A549 (cell line): Measurements from ENCODE around the gene STPG2. TPM values are rescaled to one million over a fixed set of nuclear protein-coding genes. Genes with fewer than 3 reads are reported as not detected.

Experiments used
- ATAC-seq, 2 experiments: fragments of 200-7000 bp in 1 of 2; fragments of >200 bp in 1 of 2; cut with Nextera tagmentation in 1 of 2; cut with Tn5 transposase in 1 of 2; 3 replicates each; pipeline versions ENCODE4 v1.8.0 to v1.9.1; 2018 to 2020; ENCODE audit warnings: mild to moderate bottlenecking in 1 of 2, moderate library complexity in 1 of 2
- CTCF ChIA-PET: fragments of 300-600 bp; sonication (Branson Sonifier 250); formaldehyde crosslinking; extraction: SDS; loops from one replicate; lab custom pipeline; 2021; ENCODE audit warnings: antibody characterized with exemption, inconsistent platforms; lab: Yijun Ruan, JAX
- POLR2A ChIA-PET: fragments of 350-600 bp; formaldehyde crosslinking; extraction: SDS; loops from one replicate; lab custom pipeline; 2021; ENCODE audit warnings: antibody characterized with exemption, inconsistent platforms; lab: Yijun Ruan, JAX
- DNase-seq, 2 experiments: peaks; one replicate each; pipeline versions ENCODE4 v3.0.0 to v3.0.0-alpha.2; 2011 to 2016; ENCODE audit warnings: low read depth in 1 of 2, low spot score in 1 of 2
- FAIRE-seq: peaks from 2 replicates; lab custom pipeline; 2011; peaks lifted over from hg19 to GRCh38; lab: Jason Lieb, UNC
- H3K27ac ChIP-seq, 2 experiments: fragments of >200 bp; sonication (Bioruptor Twin); formaldehyde crosslinking; 3 replicates each; pipeline ENCODE4 v1.5.1; 2016 to 2017
- H3K4me1 ChIP-seq: fragments of >200 bp; sonication (Bioruptor Twin); formaldehyde crosslinking; 3 replicates; pipeline ENCODE4 v1.6.1; 2016
- H3K4me2 ChIP-seq: fragments of >200 bp; sonication (Bioruptor Twin); formaldehyde crosslinking; 3 replicates; pipeline ENCODE4 v1.6.1; 2016
- H3K4me3 ChIP-seq: fragments of >200 bp; sonication (Bioruptor Twin); formaldehyde crosslinking; 3 replicates; pipeline ENCODE4 v1.5.1; 2016
- H3K9me3 ChIP-seq: fragments of >200 bp; sonication (Bioruptor Twin); formaldehyde crosslinking; 3 replicates; pipeline ENCODE4 v1.6.1; 2016
- BCL3 ChIP-seq: fragments of >200 bp; sonication (Bioruptor Twin); formaldehyde crosslinking; IDR thresholded peaks from 3 replicates; pipeline ENCODE4 v1.6.1; 2016
- CTCF ChIP-seq: fragments of >200 bp; sonication (Bioruptor Twin); formaldehyde crosslinking; IDR thresholded peaks from 3 replicates; pipeline ENCODE4 v1.5.1; 2016
- E2F6 ChIP-seq: IDR thresholded peaks from 2 replicates; pipeline ENCODE4 v1.6.1; 2012; ENCODE audit warnings: low read depth, borderline replicate concordance
- EHF ChIP-seq: fragments of 250-450 bp; sonication (Bioruptor Pico); IDR thresholded peaks from 2 replicates; pipeline ENCODE4 v1.5.0; 2020; ENCODE audit warnings: mild to moderate bottlenecking
- ESRRA ChIP-seq: fragments of 150-350 bp; IDR thresholded peaks from 2 replicates; pipeline ENCODE4 v1.6.1; 2014; ENCODE audit warnings: mild to moderate bottlenecking, low read length, borderline replicate concordance
- FOSB ChIP-seq: fragments of 250-450 bp; sonication (Bioruptor Pico); IDR thresholded peaks from 2 replicates; pipeline ENCODE4 v1.5.0; 2020; ENCODE audit warnings: mild to moderate bottlenecking, moderate library complexity
- HDAC2 ChIP-seq: fragments of 200-600 bp; sonication (generic); IDR thresholded peaks from 2 replicates; pipeline ENCODE4 v1.6.1; 2016
- HES2 ChIP-seq: fragments of >200 bp; sonication (Bioruptor Twin); formaldehyde crosslinking; IDR thresholded peaks from 2 replicates; pipeline ENCODE4 v1.6.1; 2016
- JUN ChIP-seq, 2 experiments: fragments of >200 bp; sonication (Bioruptor Twin); formaldehyde crosslinking; IDR thresholded peaks; 2 replicates in 1 of 2; 3 replicates in 1 of 2; pipeline ENCODE4 v1.6.1; 2016 to 2017
- KDM5A ChIP-seq: fragments of 200-600 bp; sonication (generic); IDR thresholded peaks from 2 replicates; pipeline ENCODE4 v1.6.1; 2016; ENCODE audit warnings: antibody characterized with exemption, mild to moderate bottlenecking
- MAX ChIP-seq: IDR thresholded peaks from 2 replicates; pipeline ENCODE4 v1.6.1; 2012
- NPAS2 ChIP-seq: fragments of 250-450 bp; sonication (Bioruptor Pico); IDR thresholded peaks from 2 replicates; pipeline ENCODE4 v1.8.0; 2022; ENCODE audit warnings: mild to moderate bottlenecking, moderate library complexity, borderline replicate concordance
- NR3C1 ChIP-seq: fragments of >200 bp; sonication (Bioruptor Twin); formaldehyde crosslinking; IDR thresholded peaks from 3 replicates; pipeline ENCODE4 v1.6.1; 2017
- PHF8 ChIP-seq: fragments of 200-600 bp; sonication (generic); IDR thresholded peaks from 2 replicates; pipeline ENCODE4 v1.6.1; 2016; ENCODE audit warnings: low read depth, mild to moderate bottlenecking, antibody characterized with exemption, moderate library complexity, borderline replicate concordance
- POLR2A ChIP-seq: IDR thresholded peaks from 2 replicates; pipeline ENCODE4 v1.6.1; 2012; ENCODE audit warnings: mild to moderate bottlenecking, low read length
- POLR2AphosphoS2 ChIP-seq: conservative IDR thresholded peaks from 2 replicates; pipeline ENCODE4 v1.6.1; 2012; ENCODE audit warnings: low read length, improper control_type of control experiment, inconsistent platforms
- RAD21 ChIP-seq, 2 experiments: fragments of >200 bp in 1 of 2; sonication (Bioruptor Twin) in 1 of 2; formaldehyde crosslinking in 1 of 2; IDR thresholded peaks in 1 of 2; conservative IDR thresholded peaks in 1 of 2; 2 replicates in 1 of 2; 3 replicates in 1 of 2; pipeline ENCODE4 v1.6.1; 2012 to 2018; ENCODE audit warnings: inconsistent platforms in 1 of 2
- RARB ChIP-seq: fragments of 250-450 bp; sonication (Bioruptor Pico); IDR thresholded peaks from 2 replicates; pipeline ENCODE4 v1.8.0; 2021; ENCODE audit warnings: mild to moderate bottlenecking, moderate library complexity
- RCOR1 ChIP-seq: fragments of 150-350 bp; IDR thresholded peaks from 2 replicates; pipeline ENCODE4 v1.6.1; 2014; ENCODE audit warnings: antibody characterized with exemption, low read length, low read depth
- REST ChIP-seq: fragments of 200-600 bp; sonication (generic); IDR thresholded peaks from 2 replicates; pipeline ENCODE4 v1.6.1; 2016; ENCODE audit warnings: antibody characterized with exemption, mild to moderate bottlenecking, moderate library complexity
- SMC3 ChIP-seq: fragments of >200 bp; sonication (Bioruptor Twin); formaldehyde crosslinking; IDR thresholded peaks from 3 replicates; pipeline ENCODE4 v1.6.1; 2018; ENCODE audit warnings: inconsistent platforms
- SREBF2 ChIP-seq: fragments of 450-650 bp; IDR thresholded peaks from 2 replicates; pipeline ENCODE4 v1.6.1; 2014; ENCODE audit warnings: mild to moderate bottlenecking, moderate library complexity
- TFCP2L1 ChIP-seq: fragments of 250-450 bp; sonication (Bioruptor Pico); IDR thresholded peaks from 2 replicates; pipeline ENCODE4 v1.5.0; 2021; ENCODE audit warnings: mild to moderate bottlenecking
- WGBS: methylation state at CpG from one replicate; pipeline ENCODE4 v1.1.6; 2017; ENCODE audit errors: missing lambda C conversion rate; 5-methylcytosine and 5-hydroxymethylcytosine counted together
- polyA plus RNA-seq, 4 experiments: library from polyadenylated mRNA; depleted of rRNA in 3 of 4; stranded (reverse); fragments of >200 nt; fragmentation: RNase III in 1 of 4; extraction: RNeasy Plus Mini Kit Qiagen cat#74134 plus additional on column Dnase treatment in 1 of 4; gene quantifications; 2 replicates in 3 of 4; 3 replicates in 1 of 4; pipeline ENCODE4 v1.2.3, GENCODE V29; 2011 to 2017

Gene STPG2
- polyA plus RNA-seq, 2 of the 4 experiments (the other 2 are of a cell fraction): 0.05 TPM; not detected in 1

- POLR2A ChIA-PET: no interaction called here
- no peak for DNase-seq
- no peak for FAIRE-seq
- H3K4me3 ChIP-seq: no peak overlapping the region
- H3K4me2 ChIP-seq: no peak overlapping the region
- TF ChIP-seq MAX (no peak), HES2 (no peak), POLR2A (no peak), POLR2AphosphoS2 (no peak), SMC3 (no peak), CTCF (no peak)
- H3K27ac ChIP-seq: no peak overlapping the region
- ATAC-seq: no peak
- H3K9me3 ChIP-seq: no peaks in the 10 kb centered on the region
- CTCF ChIA-PET: no interaction called here
- no peaks in the 10 kb centered on the region for H3K4me1 ChIP-seq
These were observed 276.3 kb downstream of the STPG2 start for GRCh38 chr4:97866821-97867556.

- H3K27ac ChIP-seq: no peak overlapping the region
- DNase-seq (no peak), ATAC-seq (no peak), FAIRE-seq (no peak)
- no peak overlapping the region for H3K4me3 ChIP-seq
- H3K4me1 ChIP-seq: no peaks in the 10 kb centered on the region
- H3K4me2 ChIP-seq: no peak overlapping the region
- TF ChIP-seq RARB (CRISPR knock-in tag) (no peak), SMC3 (no peak), NPAS2 (CRISPR knock-in tag) (no peak), MAX (no peak), BCL3 (no peak), JUN (IDR thresholded peaks at IDR 0.05) (no peak), SREBF2 (no peak), PHF8 (no peak), NR3C1 (no peak), E2F6 (no peak), TFCP2L1 (CRISPR knock-in tag) (no peak), RAD21 (conservative IDR thresholded peaks at IDR 0.05 in 1 of 2, IDR thresholded peaks at IDR 0.05 in 1 of 2) (no peak), RCOR1 (no peak), EHF (no peak), HES2 (no peak), ESRRA (no peak), HDAC2 (no peak), REST (no peak), KDM5A (no peak), FOSB (CRISPR knock-in tag) (no peak)
- WGBS: 13% methylated on average over 1 of the region's 1 CpG
- CTCF ChIA-PET: interaction anchor here (0.6 kb wide), 1 partner anchor 248 kb away, joined by 3 read pairs; no protein-coding TSS in a partner anchor
- H3K9me3 ChIP-seq: no peaks in the 10 kb centered on the region
- POLR2A ChIA-PET: no interaction called here
These were observed 292.2 kb downstream of the STPG2 start for GRCh38 chr4:97851115-97851514.
